NCI-H526 (cell line): Measurements from ENCODE around the gene NCAPG2.
"Not testable (repeated sequence)": the region's sequence is repeated elsewhere in the genome, so short reads cannot be mapped to it uniquely, and the experiment has no call there.

Experiments
- DNase-seq, 2 experiments: peaks; one replicate each; lab custom pipeline; 2025; lab: John Stamatoyannopoulos, UW

NCAPG2 gene

GRCh38 chr7:158676171-158676840 lies 28.3 kb downstream of the NCAPG2 start:
- DNase-seq: no peak

- no peak for DNase-seq
Measured at GRCh38 chr7:158672975-158673374, 31.6 kb downstream of the NCAPG2 start.

GRCh38 chr7:158668086-158668485 lies 36.5 kb downstream of the NCAPG2 start:
- not testable (repeated sequence) for DNase-seq

GRCh38 chr7:158666966-158667678 lies 37.5 kb downstream of the NCAPG2 start:
- DNase-seq: not testable (repeated sequence)

- no peak for DNase-seq
Measured at GRCh38 chr7:158666401-158666800, 38.2 kb downstream of the NCAPG2 start.

- DNase-seq: no peak
Measured at GRCh38 chr7:158664406-158664805, 40.2 kb downstream of the NCAPG2 start.

- DNase-seq: no peak
Measured at GRCh38 chr7:158663428-158663741, 41.2 kb downstream of the NCAPG2 start.

- DNase-seq: no peak
Measured at GRCh38 chr7:158662610-158663427, 41.8 kb downstream of the NCAPG2 start.

- DNase-seq: no peak
Measured at GRCh38 chr7:158658475-158658874, 46.1 kb downstream of the NCAPG2 start.

GRCh38 chr7:158657189-158657746 lies 47.3 kb downstream of the NCAPG2 start:
- DNase-seq: no peak

- DNase-seq: no peak
Measured at GRCh38 chr7:158655931-158656441, 48.6 kb downstream of the NCAPG2 start.

- no peak for DNase-seq
Measured at GRCh38 chr7:158655507-158655906, 49.1 kb downstream of the NCAPG2 start.

GRCh38 chr7:158651968-158652565 lies 52.5 kb downstream of the NCAPG2 start:
- DNase-seq: no peak

GRCh38 chr7:158650821-158651225 lies 53.8 kb downstream of the NCAPG2 start:
- DNase-seq: no peak

- DNase-seq: no peak
Measured at GRCh38 chr7:158649279-158649678, 55.3 kb downstream of the NCAPG2 start.

GRCh38 chr7:158648787-158649186 lies 55.8 kb downstream of the NCAPG2 start:
- no peak for DNase-seq

GRCh38 chr7:158648168-158648567 lies 56.4 kb downstream of the NCAPG2 start:
- DNase-seq: no peak

- no peak for DNase-seq
Measured at GRCh38 chr7:158647475-158647792, 57.2 kb downstream of the NCAPG2 start.

- peak in 1 of 2 experiments; percentile 27 for DNase-seq
Measured at GRCh38 chr7:158646766-158647474, 57.7 kb downstream of the NCAPG2 start.

GRCh38 chr7:158645842-158646241 lies 58.8 kb downstream of the NCAPG2 start:
- DNase-seq: no peak

- no peak for DNase-seq
Measured at GRCh38 chr7:158642149-158642548, 62.5 kb downstream of the NCAPG2 start.
